Measurements from ENCODE around the gene CCDC148. TPM values are rescaled to one million over a fixed set of nuclear protein-coding genes. Genes with fewer than 3 reads are reported as not detected.

The CCDC148 gene
- total RNA-seq, 1 donor from 2014 or later = not detected

- H3K36me3 Mint-ChIP-seq (ENCODE audit: low read depth) = no peaks in the 10 kb centered on the region
- no peak overlapping the region for H3K27ac Mint-ChIP-seq
- H3K27me3 Mint-ChIP-seq (ENCODE audit: low read depth) = peaks cover 4% of the 10 kb centered on the region
- H3K4me1 Mint-ChIP-seq (ENCODE audit: low read depth) = no peaks in the 10 kb centered on the region
- no peaks in the 10 kb centered on the region for H3K9me3 Mint-ChIP-seq
- H3K4me3 Mint-ChIP-seq (ENCODE audit: low read depth) = no peak overlapping the region
- intact Hi-C loops (cut with micrococcal nuclease) = no loop called here
- no peak for DNase-seq (ENCODE audit: low spot score)
Observed at GRCh38 chr2:158138255-158138654, 318.3 kb downstream of the CCDC148 start.

DNA sequence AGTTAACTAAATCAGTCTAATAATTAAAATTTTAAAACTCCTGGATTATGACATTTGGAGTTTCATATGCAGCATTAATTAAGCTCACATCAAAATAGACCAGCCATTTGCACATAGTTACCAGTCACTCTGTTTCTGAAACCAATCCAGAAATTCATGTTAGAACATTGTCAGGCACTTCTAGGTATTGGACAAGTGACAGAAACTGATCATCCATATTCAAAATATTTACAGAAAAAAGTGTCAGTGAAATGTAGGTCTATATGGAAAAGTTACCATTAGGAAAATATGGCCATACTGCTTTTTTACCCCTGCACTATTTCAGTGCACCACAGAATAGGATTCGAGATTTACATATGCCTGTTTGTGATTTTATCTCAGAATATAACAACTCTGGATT is 321.5 kb downstream of the CCDC148 start:
- Mint-ChIP-seq H3K4me1 (ENCODE audit: low read depth) (no peaks in the 10 kb centered on the region), H3K27me3 (ENCODE audit: low read depth) (peaks cover 7% of the 10 kb centered on the region), H3K9me3 (no peaks in the 10 kb centered on the region), H3K27ac (no peak overlapping the region), H3K4me3 (ENCODE audit: low read depth) (no peak overlapping the region), H3K36me3 (ENCODE audit: low read depth) (no peaks in the 10 kb centered on the region)
- no peak for DNase-seq (ENCODE audit: low spot score)
- intact Hi-C loops (cut with micrococcal nuclease) = no loop called here

DNA sequence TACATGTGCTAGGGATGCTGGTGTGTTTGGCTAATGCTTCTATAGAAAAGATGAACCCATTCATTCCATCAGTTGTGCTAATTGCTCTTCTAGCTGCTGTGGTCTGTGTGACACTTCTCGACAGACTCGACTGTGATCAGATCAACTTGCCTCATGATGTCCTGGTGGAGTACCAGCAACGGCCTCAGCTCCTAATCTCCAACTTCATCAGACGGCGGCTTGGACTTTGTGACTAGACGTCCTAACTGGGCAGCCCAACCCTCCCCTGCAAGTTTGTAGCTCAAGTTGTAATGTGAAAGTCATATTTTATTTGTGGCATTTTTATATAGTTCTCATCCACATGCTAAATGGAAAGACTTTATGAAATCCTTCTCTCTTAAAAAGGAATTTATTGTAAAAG is 321.9 kb downstream of the CCDC148 start:
- peaks cover 7% of the 10 kb centered on the region for H3K27me3 Mint-ChIP-seq (ENCODE audit: low read depth)
- H3K4me1 Mint-ChIP-seq (ENCODE audit: low read depth) = no peaks in the 10 kb centered on the region
- no peaks in the 10 kb centered on the region for H3K9me3 Mint-ChIP-seq
- no peaks in the 10 kb centered on the region for H3K36me3 Mint-ChIP-seq (ENCODE audit: low read depth)
- intact Hi-C loops (cut with micrococcal nuclease) = no loop called here
- no peak for DNase-seq (ENCODE audit: low spot score)
- no peak overlapping the region for H3K4me3 Mint-ChIP-seq (ENCODE audit: low read depth)
- no peak overlapping the region for H3K27ac Mint-ChIP-seq

GRCh38 chr2:158134055-158134454 is 322.5 kb downstream of the CCDC148 start:
- H3K9me3 Mint-ChIP-seq = no peaks in the 10 kb centered on the region
- no peak for DNase-seq (ENCODE audit: low spot score)
- H3K4me3 Mint-ChIP-seq (ENCODE audit: low read depth) = no peak overlapping the region
- no peaks in the 10 kb centered on the region for H3K4me1 Mint-ChIP-seq (ENCODE audit: low read depth)
- H3K27me3 Mint-ChIP-seq (ENCODE audit: low read depth) = peaks cover 7% of the 10 kb centered on the region
- H3K36me3 Mint-ChIP-seq (ENCODE audit: low read depth) = no peaks in the 10 kb centered on the region
- intact Hi-C loops (cut with micrococcal nuclease) = no loop called here
- no peak overlapping the region for H3K27ac Mint-ChIP-seq

DNA sequence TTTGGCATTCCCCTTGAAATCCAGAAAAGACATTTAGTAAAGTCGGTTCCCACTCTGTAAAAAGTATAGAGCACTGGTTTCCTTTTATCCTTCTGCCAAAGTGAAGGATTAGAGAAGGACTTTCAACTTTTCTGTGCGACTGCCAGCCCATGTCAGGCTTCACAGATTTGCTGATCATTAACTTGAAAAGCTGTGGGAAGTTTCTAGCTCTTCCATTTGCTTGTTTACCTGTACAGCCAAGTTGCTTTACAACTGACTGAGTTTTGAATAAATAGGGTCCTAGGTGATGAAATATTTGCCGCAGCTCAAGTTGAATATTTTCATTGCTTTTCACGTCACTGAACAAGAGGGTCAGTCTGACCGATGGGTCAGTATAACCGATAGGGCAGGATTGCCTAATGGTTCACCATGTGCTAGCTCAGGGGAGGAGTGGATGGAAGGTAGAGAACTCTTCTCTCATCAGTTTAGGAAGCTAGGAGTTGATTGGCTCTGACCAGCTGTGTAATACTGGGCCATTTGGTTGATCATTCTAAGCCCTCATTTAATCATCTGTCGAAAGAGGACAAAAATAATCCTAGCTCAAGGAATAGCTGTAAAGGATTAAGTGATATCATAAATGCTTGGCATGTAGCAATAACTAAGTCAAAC is 324.5 kb downstream of the CCDC148 start:
- no peak for DNase-seq (ENCODE audit: low spot score)
- Mint-ChIP-seq H3K4me3 (ENCODE audit: low read depth) (no peak overlapping the region), H3K9me3 (no peaks in the 10 kb centered on the region), H3K27ac (no peak overlapping the region), H3K27me3 (ENCODE audit: low read depth) (peaks cover 7% of the 10 kb centered on the region), H3K4me1 (ENCODE audit: low read depth) (no peaks in the 10 kb centered on the region), H3K36me3 (ENCODE audit: low read depth) (no peaks in the 10 kb centered on the region)
- intact Hi-C loops (cut with micrococcal nuclease) = no loop called here

- Mint-ChIP-seq H3K27me3 (ENCODE audit: low read depth) (peaks cover 7% of the 10 kb centered on the region), H3K27ac (no peak overlapping the region), H3K9me3 (no peaks in the 10 kb centered on the region), H3K4me1 (ENCODE audit: low read depth) (no peaks in the 10 kb centered on the region), H3K4me3 (ENCODE audit: low read depth) (no peak overlapping the region), H3K36me3 (ENCODE audit: low read depth) (no peaks in the 10 kb centered on the region)
- no peak for DNase-seq (ENCODE audit: low spot score)
- intact Hi-C loops (cut with micrococcal nuclease) = no loop called here
Observed at GRCh38 chr2:158131483-158131912, 325.1 kb downstream of the CCDC148 start.

GRCh38 chr2:158130832-158131473 is 325.6 kb downstream of the CCDC148 start:
- intact Hi-C loops (cut with micrococcal nuclease) = no loop called here
- Mint-ChIP-seq H3K36me3 (ENCODE audit: low read depth) (no peaks in the 10 kb centered on the region), H3K27me3 (ENCODE audit: low read depth) (peaks cover 7% of the 10 kb centered on the region), H3K4me1 (ENCODE audit: low read depth) (no peaks in the 10 kb centered on the region), H3K9me3 (no peaks in the 10 kb centered on the region), H3K27ac (no peak overlapping the region), H3K4me3 (ENCODE audit: low read depth) (no peak overlapping the region)
- DNase-seq (ENCODE audit: low spot score) = no peak

GRCh38 chr2:158129037-158129436 is 327.5 kb downstream of the CCDC148 start:
- Mint-ChIP-seq H3K27me3 (ENCODE audit: low read depth) (peaks cover 7% of the 10 kb centered on the region), H3K4me1 (ENCODE audit: low read depth) (no peaks in the 10 kb centered on the region), H3K36me3 (ENCODE audit: low read depth) (no peaks in the 10 kb centered on the region), H3K27ac (no peak overlapping the region), H3K9me3 (no peaks in the 10 kb centered on the region), H3K4me3 (ENCODE audit: low read depth) (no peak overlapping the region)
- intact Hi-C loops (cut with micrococcal nuclease) = no loop called here
- DNase-seq (ENCODE audit: low spot score) = no peak

DNA sequence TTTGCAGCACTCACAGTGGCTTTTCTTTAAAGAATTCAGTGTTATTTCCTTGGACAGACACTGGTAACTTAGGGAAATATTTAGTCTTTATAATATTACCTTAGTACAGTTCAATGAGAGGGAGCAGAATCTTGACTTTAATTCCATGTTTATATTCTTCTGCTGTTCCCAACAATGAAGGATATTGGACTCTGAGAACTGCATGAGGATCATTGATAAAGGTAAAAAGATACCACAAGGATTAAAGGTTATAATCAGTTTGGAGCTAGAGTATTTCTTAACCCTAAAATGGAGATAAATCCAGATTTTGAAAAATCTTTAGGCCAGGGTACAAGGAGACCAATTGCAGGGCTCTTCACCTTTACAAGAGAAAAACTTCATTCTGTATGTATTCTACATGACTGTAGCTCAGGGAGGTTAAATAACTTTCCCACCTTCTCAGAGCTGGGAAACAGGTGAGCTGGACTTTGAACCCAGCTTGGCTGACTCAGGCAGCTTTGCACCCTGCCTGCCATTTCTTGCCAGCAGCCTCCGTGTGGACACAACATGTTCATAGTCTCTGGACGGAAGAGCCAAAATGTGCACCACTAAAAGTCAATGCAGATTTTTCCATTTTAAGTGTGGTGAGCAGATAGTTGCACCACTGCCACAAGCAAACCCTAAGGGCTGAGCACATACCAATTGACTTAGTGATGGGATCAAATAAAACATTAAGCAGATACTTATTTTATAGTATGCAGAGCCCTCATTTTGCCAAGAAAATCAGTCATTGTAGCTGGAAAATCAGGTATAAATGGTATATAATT is 328.2 kb downstream of the CCDC148 start:
- H3K9me3 Mint-ChIP-seq = no peaks in the 10 kb centered on the region
- no peaks in the 10 kb centered on the region for H3K36me3 Mint-ChIP-seq (ENCODE audit: low read depth)
- intact Hi-C loops (cut with micrococcal nuclease) = no loop called here
- DNase-seq (ENCODE audit: low spot score) = no peak
- no peak overlapping the region for H3K27ac Mint-ChIP-seq
- peaks cover 7% of the 10 kb centered on the region for H3K27me3 Mint-ChIP-seq (ENCODE audit: low read depth)
- no peak overlapping the region for H3K4me3 Mint-ChIP-seq (ENCODE audit: low read depth)
- H3K4me1 Mint-ChIP-seq (ENCODE audit: low read depth) = no peaks in the 10 kb centered on the region

- H3K36me3 Mint-ChIP-seq (ENCODE audit: low read depth) = no peaks in the 10 kb centered on the region
- H3K27ac Mint-ChIP-seq = no peak overlapping the region
- H3K27me3 Mint-ChIP-seq (ENCODE audit: low read depth) = peaks cover under 1% of the 10 kb centered on the region
Observed at GRCh38 chr2:158127380-158127804, 329.2 kb downstream of the CCDC148 start.

GRCh38 chr2:158125756-158126498 is 330.6 kb downstream of the CCDC148 start:
- Mint-ChIP-seq H3K4me1 (ENCODE audit: low read depth) (no peaks in the 10 kb centered on the region), H3K27ac (no peak overlapping the region), H3K27me3 (ENCODE audit: low read depth) (no peaks in the 10 kb centered on the region), H3K36me3 (ENCODE audit: low read depth) (no peaks in the 10 kb centered on the region), H3K9me3 (no peaks in the 10 kb centered on the region), H3K4me3 (ENCODE audit: low read depth) (no peak overlapping the region)
- intact Hi-C loops (cut with micrococcal nuclease) = no loop called here
- no peak for DNase-seq (ENCODE audit: low spot score)

More at GRCh38 chr2:158127380-158127804, 329.2 kb downstream of the CCDC148 start:
- Mint-ChIP-seq H3K9me3 (no peaks in the 10 kb centered on the region), H3K4me1 (ENCODE audit: low read depth) (no peaks in the 10 kb centered on the region), H3K4me3 (ENCODE audit: low read depth) (no peak overlapping the region)
- intact Hi-C loops (cut with micrococcal nuclease) = no loop called here
- DNase-seq (ENCODE audit: low spot score) = no peak

GRCh38 chr2:158124896-158125295 is 331.7 kb downstream of the CCDC148 start:
- Mint-ChIP-seq H3K4me3 (ENCODE audit: low read depth) (no peak overlapping the region), H3K9me3 (no peaks in the 10 kb centered on the region), H3K27me3 (ENCODE audit: low read depth) (no peaks in the 10 kb centered on the region), H3K4me1 (ENCODE audit: low read depth) (no peaks in the 10 kb centered on the region), H3K36me3 (ENCODE audit: low read depth) (no peaks in the 10 kb centered on the region), H3K27ac (no peak overlapping the region)
- no peak for DNase-seq (ENCODE audit: low spot score)
- intact Hi-C loops (cut with micrococcal nuclease) = no loop called here

Measured in activated T-helper 2 cell treated with anti-CD3 and anti-CD28 coated beads, Interferon-gamma antibody, Interleukin-2, Interleukin-4, amounts not matched to agents 10 μg/mL and 5 μg/mL and 100 μg/mL, durations not matched to agents 14 hours and 24 hours and 36 hours (primary cell).